ENCODE results near the gene KLF15.

DNA sequence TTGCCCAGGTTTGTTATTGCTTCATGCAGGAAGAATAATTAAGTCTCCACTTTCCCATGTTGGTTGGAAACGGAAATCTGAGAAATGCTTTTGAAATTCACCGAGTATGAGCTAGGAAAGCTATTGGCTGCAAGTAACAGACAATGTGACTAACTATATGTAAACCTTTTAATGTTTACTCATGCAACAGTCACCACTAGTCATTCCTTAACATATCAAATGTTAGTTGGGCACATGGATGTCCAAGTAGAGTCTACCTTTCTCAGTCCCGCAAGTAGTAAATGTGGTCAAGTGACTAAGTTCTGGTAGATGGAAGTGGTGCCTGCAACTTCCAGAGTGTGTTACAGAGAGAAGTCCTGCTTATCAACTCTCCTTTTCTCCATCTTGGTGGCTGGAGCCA, 52.5 kb downstream of the KLF15 start:
- TF ChIP-seq FOXK2 (conservative IDR thresholded peaks at IDR 0.05 in 1 of 2, IDR thresholded peaks at IDR 0.05 in 1 of 2; ENCODE audit: low read depth in 2 of 2) (no peak), CTCF (IDR thresholded peaks at IDR 0.05 in 2 of 3, conservative IDR thresholded peaks at IDR 0.05 in 1 of 3; ENCODE audit: insufficient read depth in 2 of 3, low read depth in 1 of 3, low read length in 3 of 3) (no peak)
